ENCODE data around the gene RPTOR.

The RPTOR gene

GRCh38 chr17:80848449-80849102, 303.9 kb downstream of the RPTOR start:
- DNase-seq (ENCODE audit: low read depth), result no peak

- DNase-seq (ENCODE audit: low read depth), result no peak
Measured at GRCh38 chr17:80849119-80849518, 304.5 kb downstream of the RPTOR start.

- DNase-seq (ENCODE audit: low read depth), result no peak
Measured at GRCh38 chr17:80850109-80850508, 305.5 kb downstream of the RPTOR start.

GRCh38 chr17:80850817-80851216, 306.2 kb downstream of the RPTOR start:
- no peak for DNase-seq (ENCODE audit: low read depth)

- no peak for DNase-seq (ENCODE audit: low read depth)
Measured at GRCh38 chr17:80851277-80851925, 306.8 kb downstream of the RPTOR start.

- DNase-seq (ENCODE audit: low read depth), result no peak
Measured at GRCh38 chr17:80852476-80853015, 307.9 kb downstream of the RPTOR start.

GRCh38 chr17:80853076-80853475, 308.4 kb downstream of the RPTOR start:
- no peak for DNase-seq (ENCODE audit: low read depth)

GRCh38 chr17:80854220-80854619, 309.6 kb downstream of the RPTOR start:
- no peak for DNase-seq (ENCODE audit: low read depth)

GRCh38 chr17:80855196-80855947, 310.7 kb downstream of the RPTOR start:
- DNase-seq (ENCODE audit: low read depth), result no peak

GRCh38 chr17:80855948-80856862, 311.6 kb downstream of the RPTOR start:
- DNase-seq (ENCODE audit: low read depth), result peak; percentile 98

GRCh38 chr17:80856863-80857755, 312.5 kb downstream of the RPTOR start:
- no peak for DNase-seq (ENCODE audit: low read depth)

- no peak for DNase-seq (ENCODE audit: low read depth)
Measured at GRCh38 chr17:80857756-80858171, 313.1 kb downstream of the RPTOR start.

- no peak for DNase-seq (ENCODE audit: low read depth)
Measured at GRCh38 chr17:80858301-80859001, 313.8 kb downstream of the RPTOR start.

GRCh38 chr17:80859002-80859941, 314.6 kb downstream of the RPTOR start:
- peak; percentile 81 for DNase-seq (ENCODE audit: low read depth)

- no peak for DNase-seq (ENCODE audit: low read depth)
Measured at GRCh38 chr17:80860101-80860671, 315.5 kb downstream of the RPTOR start.

GRCh38 chr17:80860703-80861417, 316.2 kb downstream of the RPTOR start:
- DNase-seq (ENCODE audit: low read depth), result no peak

- DNase-seq (ENCODE audit: low read depth), result no peak
Measured at GRCh38 chr17:80861418-80861815, 316.8 kb downstream of the RPTOR start.

- no peak for DNase-seq (ENCODE audit: low read depth)
Measured at GRCh38 chr17:80861892-80862291, 317.3 kb downstream of the RPTOR start.
